ENCODE measurements around the gene PUM1. TPM values are rescaled to one million over a fixed set of nuclear protein-coding genes. Genes with fewer than 3 reads are reported as not detected.
"Not testable (repeated sequence)": the region's sequence is repeated elsewhere in the genome, so short reads cannot be mapped to it uniquely, and the experiment has no call there.

Gene PUM1
- total RNA-seq, 1 experiment from 2014 or later, result 43.3 TPM

DNA sequence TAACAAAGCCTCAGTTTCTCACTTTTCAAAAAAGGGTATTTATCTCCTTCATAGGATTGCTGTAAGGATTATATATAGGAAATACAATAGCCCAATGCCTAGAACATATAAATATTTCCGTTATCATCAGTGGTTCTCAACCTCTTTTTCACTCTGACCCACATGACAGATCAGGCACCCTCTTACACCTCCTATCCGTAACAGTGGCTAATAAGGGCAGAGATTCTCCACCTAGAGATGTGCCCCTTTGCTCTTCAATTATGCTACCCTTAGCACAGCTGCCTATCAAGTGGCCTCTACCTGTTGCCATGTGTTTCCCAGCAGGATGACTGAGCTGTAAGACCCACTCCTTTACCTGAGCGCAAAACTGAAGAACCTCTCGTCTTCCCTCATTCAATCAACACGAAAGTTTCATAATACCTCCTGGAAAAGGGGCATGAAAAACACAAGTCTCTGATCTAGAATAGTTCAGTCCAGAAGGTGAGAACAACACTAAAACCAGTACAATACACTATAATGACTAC, 10.5 kb downstream of the PUM1 start:
- no peak for ATAC-seq
- intact Hi-C loops (cut with micrococcal nuclease), result no loop called here
- TF ChIP-seq, protein P1, sequence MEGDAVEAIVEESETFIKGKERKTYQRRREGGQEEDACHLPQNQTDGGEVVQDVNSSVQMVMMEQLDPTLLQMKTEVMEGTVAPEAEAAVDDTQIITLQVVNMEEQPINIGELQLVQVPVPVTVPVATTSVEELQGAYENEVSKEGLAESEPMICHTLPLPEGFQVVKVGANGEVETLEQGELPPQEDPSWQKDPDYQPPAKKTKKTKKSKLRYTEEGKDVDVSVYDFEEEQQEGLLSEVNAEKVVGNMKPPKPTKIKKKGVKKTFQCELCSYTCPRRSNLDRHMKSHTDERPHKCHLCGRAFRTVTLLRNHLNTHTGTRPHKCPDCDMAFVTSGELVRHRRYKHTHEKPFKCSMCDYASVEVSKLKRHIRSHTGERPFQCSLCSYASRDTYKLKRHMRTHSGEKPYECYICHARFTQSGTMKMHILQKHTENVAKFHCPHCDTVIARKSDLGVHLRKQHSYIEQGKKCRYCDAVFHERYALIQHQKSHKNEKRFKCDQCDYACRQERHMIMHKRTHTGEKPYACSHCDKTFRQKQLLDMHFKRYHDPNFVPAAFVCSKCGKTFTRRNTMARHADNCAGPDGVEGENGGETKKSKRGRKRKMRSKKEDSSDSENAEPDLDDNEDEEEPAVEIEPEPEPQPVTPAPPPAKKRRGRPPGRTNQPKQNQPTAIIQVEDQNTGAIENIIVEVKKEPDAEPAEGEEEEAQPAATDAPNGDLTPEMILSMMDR (conservative IDR thresholded peaks at IDR 0.05; ENCODE audit: low read depth, low read length), result no peak
- TF ChIP-seq EZH2phosphoT487 (IDR thresholded peaks at IDR 0.05; ENCODE audit: borderline replicate concordance, low read length) (no peak), EZH2 (IDR thresholded peaks at IDR 0.05; ENCODE audit: low read length, unreplicated experiment) (no peak)
- Histone ChIP-seq H3K9me3 (ENCODE audit: low read length) (no peaks in the 10 kb centered on the region), H3K79me2 (ENCODE audit: low read length) (peaks cover 100% of the 10 kb centered on the region), H3K4me1 (ENCODE audit: insufficient read depth, low read length) (no peaks in the 10 kb centered on the region), H3K4me3 (ENCODE audit: low read length) (no peak overlapping the region), H3K4me2 (ENCODE audit: low read length) (no peak overlapping the region), H2AFZ (ENCODE audit: low read length) (no peak overlapping the region), H3K36me3 (ENCODE audit: low read depth, low read length) (peaks cover 44% of the 10 kb centered on the region), H4K20me1 (ENCODE audit: low read length) (peaks cover 76% of the 10 kb centered on the region), H3K27ac (ENCODE audit: low read length) (no peak overlapping the region), H3K27me3 (ENCODE audit: low read length) (no peaks in the 10 kb centered on the region), H3K9me2 (replicated peaks; ENCODE audit: low read length) (no peaks in the 10 kb centered on the region), H3K9ac (ENCODE audit: low read length) (no peak overlapping the region), H3F3A (ENCODE audit: low read length, unreplicated experiment) (no peaks in the 10 kb centered on the region)
- ChIA-PET POLR2A (ENCODE audit: unreplicated experiment) (no interaction called here), CTCF (interaction anchor here (0.9 kb wide), 1 partner anchor 336 kb away, joined by 4 read pairs; no protein-coding TSS in a partner anchor)
- no TSS peak for BruUV-seq (replicated peaks)
- DNase-seq, result no peak

DNA sequence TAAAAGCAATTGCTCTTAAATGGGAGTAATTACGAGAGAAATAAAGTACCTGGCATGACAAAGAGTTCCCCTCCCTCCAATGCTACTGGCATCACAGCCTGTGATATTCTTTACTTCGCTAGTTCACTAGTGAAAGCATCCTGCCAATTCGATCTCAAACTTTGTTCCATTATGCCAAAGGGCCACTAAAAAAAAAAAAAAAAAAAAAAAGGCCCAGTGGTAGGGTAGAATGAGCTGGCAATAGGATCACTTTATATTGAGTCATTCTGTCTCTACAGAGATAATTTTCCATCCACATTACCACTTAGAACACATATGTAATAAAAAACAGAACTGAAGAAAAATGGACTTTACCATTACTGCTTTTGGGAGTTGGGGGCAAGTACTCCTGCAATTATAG, 11.2 kb downstream of the PUM1 start:
- ATAC-seq (no peak), DNase-seq (no peak)
- Histone ChIP-seq H3K4me2 (ENCODE audit: low read length) (no peak overlapping the region), H3K9ac (ENCODE audit: low read length) (no peak overlapping the region), H3K4me3 (ENCODE audit: low read length) (no peak overlapping the region), H3F3A (ENCODE audit: low read length, unreplicated experiment) (no peaks in the 10 kb centered on the region), H3K79me2 (ENCODE audit: low read length) (peaks cover 100% of the 10 kb centered on the region), H3K27ac (ENCODE audit: low read length) (no peak overlapping the region), H3K4me1 (ENCODE audit: insufficient read depth, low read length) (no peaks in the 10 kb centered on the region), H2AFZ (ENCODE audit: low read length) (no peak overlapping the region), H4K20me1 (ENCODE audit: low read length) (peaks cover 73% of the 10 kb centered on the region), H3K27me3 (ENCODE audit: low read length) (no peaks in the 10 kb centered on the region), H3K9me3 (ENCODE audit: low read length) (no peaks in the 10 kb centered on the region), H3K9me2 (replicated peaks; ENCODE audit: low read length) (no peaks in the 10 kb centered on the region), H3K36me3 (ENCODE audit: low read depth, low read length) (peaks cover 40% of the 10 kb centered on the region)
- TF ChIP-seq, protein P1 (conservative IDR thresholded peaks at IDR 0.05; ENCODE audit: low read depth, low read length), result no peak
- TF ChIP-seq EZH2 (IDR thresholded peaks at IDR 0.05; ENCODE audit: low read length, unreplicated experiment), result no peak
- no peak for TF ChIP-seq EZH2phosphoT487 (IDR thresholded peaks at IDR 0.05; ENCODE audit: borderline replicate concordance, low read length)
- CTCF ChIA-PET, result interaction anchor here (0.9 kb wide), 1 partner anchor 336 kb away, joined by 4 read pairs; no protein-coding TSS in a partner anchor
- BruUV-seq (replicated peaks), result no TSS peak
- POLR2A ChIA-PET (ENCODE audit: unreplicated experiment), result no interaction called here
- intact Hi-C loops (cut with micrococcal nuclease), result no loop called here

DNA sequence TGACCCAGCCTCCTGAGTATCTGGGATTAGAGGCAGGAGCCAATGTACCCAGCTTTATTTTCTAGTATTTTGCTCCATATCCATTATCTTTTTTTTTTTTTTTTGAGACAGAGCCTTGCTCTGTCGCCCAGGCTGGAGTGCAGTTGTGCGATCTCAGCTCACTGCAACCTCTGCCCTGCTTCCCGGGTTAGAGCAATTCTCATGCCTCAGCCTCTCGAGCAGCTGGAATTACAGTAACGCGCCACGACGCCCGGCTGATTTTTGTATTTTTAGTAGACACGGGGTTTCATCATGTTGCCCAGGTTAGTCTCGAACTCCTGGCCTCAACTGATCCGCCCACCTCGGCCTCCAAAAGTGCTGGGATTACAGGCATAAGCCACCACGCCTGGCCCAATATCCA, 12.9 kb downstream of the PUM1 start:
- BruUV-seq (replicated peaks); H3F3A ChIP-seq (ENCODE audit: low read length, unreplicated experiment); H2AFZ ChIP-seq (ENCODE audit: low read length); H3K4me3 ChIP-seq (ENCODE audit: low read length); H3K9me3 ChIP-seq (ENCODE audit: low read length); DNase-seq; H3K4me1 ChIP-seq (ENCODE audit: insufficient read depth, low read length); H3K4me2 ChIP-seq (ENCODE audit: low read length); CTCF ChIA-PET; ATAC-seq; H3K27ac ChIP-seq (ENCODE audit: low read length); POLR2A ChIA-PET (ENCODE audit: unreplicated experiment); H3K9me2 ChIP-seq (replicated peaks; ENCODE audit: low read length); intact Hi-C loops (cut with micrococcal nuclease); H3K9ac ChIP-seq (ENCODE audit: low read length); H3K27me3 ChIP-seq (ENCODE audit: low read length): not testable (repeated sequence)
- Histone ChIP-seq H4K20me1 (ENCODE audit: low read length) (peaks cover 63% of the 10 kb centered on the region), H3K36me3 (ENCODE audit: low read depth, low read length) (peaks cover 26% of the 10 kb centered on the region; the same call in 1 of the 2 replicates), H3K79me2 (ENCODE audit: low read length) (peaks cover 96% of the 10 kb centered on the region)
